SIG-M5 treated with dmso at 0.1 percent for 504 hours (cell line): ENCODE data around the gene EXOSC9.
"Not testable (repeated sequence)": the region's sequence is repeated elsewhere in the genome, so short reads cannot be mapped to it uniquely, and the experiment has no call there.

Source experiments
- DNase-seq: peaks from one replicate; lab custom pipeline; 2025; ENCODE audit not compliant: unreplicated experiment; lab: John Stamatoyannopoulos, UW

The EXOSC9 gene

GRCh38 chr4:121800961-121801714 is at the start of gene EXOSC9:
Gene EXOSC9 (plus strand): TSS chr4:121801323. CDS start chr4:121801425, 102 bp downstream.
- DNase-seq = peak; percentile 91

GRCh38 chr4:121752142-121752541 is 49.0 kb upstream of the EXOSC9 start:
- not testable (repeated sequence) for DNase-seq

- DNase-seq = no peak
These were observed 42.1 kb upstream of the EXOSC9 start for GRCh38 chr4:121758925-121759568.

GRCh38 chr4:121760205-121760604 is 40.9 kb upstream of the EXOSC9 start:
- no peak for DNase-seq

GRCh38 chr4:121764303-121764701 is 36.8 kb upstream of the EXOSC9 start:
- no peak for DNase-seq

- DNase-seq = no peak
These were observed 36.3 kb upstream of the EXOSC9 start, which contains the start of gene SMIM43 for GRCh38 chr4:121764702-121765367. Gene SMIM43 (minus strand): TSS chr4:121765164. CDS start chr4:121765105, 59 bp downstream.

GRCh38 chr4:121765368-121765705 is 35.8 kb upstream of the EXOSC9 start:
- no peak for DNase-seq

GRCh38 chr4:121765971-121766538 is 35.1 kb upstream of the EXOSC9 start:
- DNase-seq = no peak

GRCh38 chr4:121767166-121767565 is 34.0 kb upstream of the EXOSC9 start:
- no peak for DNase-seq

- DNase-seq = no peak
These were observed 31.8 kb upstream of the EXOSC9 start for GRCh38 chr4:121769341-121769740.

GRCh38 chr4:121771869-121772268 is 29.3 kb upstream of the EXOSC9 start:
- DNase-seq = no peak

GRCh38 chr4:121773883-121774282 is 27.2 kb upstream of the EXOSC9 start:
- no peak for DNase-seq

- DNase-seq = no peak
These were observed 24.3 kb upstream of the EXOSC9 start for GRCh38 chr4:121776610-121777401.

- DNase-seq = no peak
These were observed 23.5 kb upstream of the EXOSC9 start for GRCh38 chr4:121777625-121778024.

- DNase-seq = no peak
These were observed 22.0 kb upstream of the EXOSC9 start for GRCh38 chr4:121778991-121779628.

GRCh38 chr4:121783210-121783609 is 17.9 kb upstream of the EXOSC9 start:
- peak; percentile 13 for DNase-seq

GRCh38 chr4:121784401-121784800 is 16.7 kb upstream of the EXOSC9 start:
- no peak for DNase-seq

GRCh38 chr4:121784975-121785374 is 16.1 kb upstream of the EXOSC9 start:
- DNase-seq = no peak

- no peak for DNase-seq
These were observed 15.6 kb upstream of the EXOSC9 start for GRCh38 chr4:121785479-121785878.

GRCh38 chr4:121786221-121786620 is 14.9 kb upstream of the EXOSC9 start:
- no peak for DNase-seq
